GM12878 (cell line): Measurements from ENCODE around the gene DFFA. TPM values are rescaled to one million over a fixed set of nuclear protein-coding genes. Genes with fewer than 3 reads are reported as not detected.

ENCODE experiments used
- ATAC-seq: fragments of 200-7000 bp; cut with Tn5 transposase; 3 replicates; pipeline ENCODE4 v1.9.1; 2020; ENCODE audit warnings: mild to moderate bottlenecking, moderate library complexity
- BruUV-seq: library from RNA; stranded (reverse); fragments of 400-500 nt; replicated peaks from 2 replicates; lab custom pipeline; 2021; lab: Mats Ljungman, UMichigan
- CTCF ChIA-PET: fragments of 300-600 bp; sonication (Branson Sonifier 250); formaldehyde crosslinking; extraction: SDS; loops from one replicate; lab custom pipeline; 2021; ENCODE audit warnings: inconsistent platforms; lab: Yijun Ruan, JAX
- POLR2A ChIA-PET: fragments of 350-600 bp; formaldehyde crosslinking; extraction: SDS; loops from one replicate; lab custom pipeline; 2021; ENCODE audit warnings: inconsistent platforms; lab: Charles Lee
- RAD21 ChIA-PET: fragments of 300-600 bp; sonication (Branson Sonifier 250); formaldehyde crosslinking; loops from one replicate; lab custom pipeline; 2023; ENCODE audit warnings: antibody characterized with exemption; ENCODE audit not compliant: unreplicated experiment; lab: Charles Lee
- SMC1A ChIA-PET: fragments of 300-600 bp; sonication (Branson Sonifier 250); formaldehyde crosslinking; loops from one replicate; lab custom pipeline; 2023; ENCODE audit not compliant: unreplicated experiment, uncharacterized antibody; lab: Charles Lee
- DNase-seq: peaks from one replicate; pipeline ENCODE4 v3.0.0-alpha.2; 2011; ENCODE audit warnings: low read depth, low spot score
- FAIRE-seq: peaks from 3 replicates; lab custom pipeline; 2011; peaks lifted over from hg19 to GRCh38; lab: Jason Lieb, UNC
- H2AFZ ChIP-seq: 2 replicates; pipeline ENCODE4 v1.6.0; 2011; ENCODE audit warnings: low read depth, low read length, control low read depth; ENCODE audit not compliant: control insufficient read depth
- H3K27ac ChIP-seq: 2 replicates; pipeline ENCODE4 v1.5.1; 2011; ENCODE audit warnings: control low read depth; ENCODE audit not compliant: control insufficient read depth, insufficient read depth
- H3K27me3 ChIP-seq, 2 experiments: replicated peaks in 1 of 2; 2 replicates each; pipeline versions ENCODE4 v1.6.0 to v1.6.1; 2011; ENCODE audit warnings: low read length in 1 of 2; ENCODE audit not compliant: control insufficient read depth in 2 of 2, insufficient read depth in 2 of 2
- H3K36me3 ChIP-seq, 2 experiments: 2 replicates each; pipeline ENCODE4 v1.5.1; 2011; ENCODE audit warnings: low read length in 1 of 2; ENCODE audit not compliant: control insufficient read depth in 2 of 2, insufficient read depth in 2 of 2
- H3K4me1 ChIP-seq: 2 replicates; pipeline ENCODE4 v1.6.1; 2011; ENCODE audit warnings: mild to moderate bottlenecking, low read length, moderate library complexity, mixed read lengths; ENCODE audit not compliant: control insufficient read depth, insufficient read depth
- H3K4me2 ChIP-seq: 2 replicates; pipeline ENCODE4 v1.6.0; 2011; ENCODE audit warnings: control low read depth; ENCODE audit not compliant: control insufficient read depth, insufficient read depth
- H3K4me3 ChIP-seq: fragments of 200-600 bp; sonication (generic); 2 replicates; pipeline ENCODE4 v1.5.1; 2016
- H3K79me2 ChIP-seq: 2 replicates; pipeline ENCODE4 v1.6.0; 2011; ENCODE audit warnings: low read length; ENCODE audit not compliant: control insufficient read depth, insufficient read depth
- H3K9ac ChIP-seq: 2 replicates; pipeline ENCODE4 v1.8.0; 2011; ENCODE audit warnings: low read length, control low read depth, mixed read lengths; ENCODE audit not compliant: control insufficient read depth, insufficient read depth
- H3K9me3 ChIP-seq: replicated peaks from 3 replicates; pipeline ENCODE4 v1.5.1; 2011; ENCODE audit warnings: mild to moderate bottlenecking, low read length; ENCODE audit not compliant: control insufficient read depth, insufficient read depth
- H4K20me1 ChIP-seq: 2 replicates; pipeline ENCODE4 v1.6.0; 2011; ENCODE audit not compliant: control insufficient read depth, insufficient read depth
- CHD1 ChIP-seq: IDR thresholded peaks from 2 replicates; pipeline ENCODE4 v1.6.1; 2012; ENCODE audit warnings: low read depth, low read length, improper control_type of control experiment
- EED ChIP-seq: sonication (generic); IDR thresholded peaks from 2 replicates; pipeline ENCODE4 v1.6.1; 2016; ENCODE audit warnings: antibody characterized with exemption, low read depth
- HDGF ChIP-seq: fragments of 450-650 bp; IDR thresholded peaks from 2 replicates; pipeline ENCODE4 v1.6.1; 2016; ENCODE audit warnings: antibody characterized with exemption
- POU2F2 ChIP-seq: IDR thresholded peaks from 3 replicates; pipeline ENCODE4 v1.6.1; 2011; ENCODE audit warnings: low read depth, mild to moderate bottlenecking, low read length, borderline replicate concordance
- SREBF1 ChIP-seq: IDR thresholded peaks from 2 replicates; pipeline ENCODE4 v1.6.1; 2012; ENCODE audit warnings: mild to moderate bottlenecking, low read length
- WRNIP1 ChIP-seq: IDR thresholded peaks from 2 replicates; pipeline ENCODE4 v1.6.1; 2011; ENCODE audit warnings: low read depth, low read length, improper control_type of control experiment, borderline replicate concordance
- ZBTB11 ChIP-seq: fragments of 450-650 bp; formaldehyde crosslinking; IDR thresholded peaks from 2 replicates; pipeline ENCODE4 v1.5.0; 2022; ENCODE audit warnings: mild to moderate bottlenecking, missing genetic modification characterization
- ZBTB40 ChIP-seq: fragments of 450-650 bp; IDR thresholded peaks from 2 replicates; pipeline ENCODE4 v1.6.1; 2016; ENCODE audit warnings: mild to moderate bottlenecking, moderate library complexity, borderline replicate concordance
- WGBS: methylation state at CpG from one replicate; pipeline ENCODE4 v1.1.6; 2016; ENCODE audit warnings: low lambda C conversion rate; ENCODE audit not compliant: insufficient replicate concordance, insufficient coverage; ENCODE audit errors: missing lambda C conversion rate; 5-methylcytosine and 5-hydroxymethylcytosine counted together
- in situ Hi-C: fragments of 300-500 bp; cut with MboI; formaldehyde crosslinking; loops from 9 replicates; pipeline ENCODE4 v1.14.3; 2018; ENCODE audit warnings: mixed read lengths
- intact Hi-C: fragments of 100-400 bp; cut with micrococcal nuclease; formaldehyde crosslinking; loops from one replicate; pipeline ENCODE4 v1.14.2; 2022; ENCODE audit not compliant: unreplicated experiment
- polyA plus RNA-seq, 11 experiments: library from polyadenylated mRNA; depleted of rRNA in 4 of 11; unstranded in 6 of 11; stranded (reverse) in 5 of 11; fragments of >200 nt; fragmentation: Nextera tagmentation in 4 of 11; fragmentation: Illumina TruSeq in 1 of 11; extraction: Ambion mirVana in 4 of 11; extraction: Trizol in 1 of 11; gene quantifications; 1 replicate in 1 of 11; 2 replicates in 10 of 11; pipeline versions ENCODE4 v1.2.1 to v1.2.3, GENCODE V29; 2011 to 2016; ENCODE audit warnings: inconsistent platforms in 2 of 11, missing spikeins in 2 of 11, low read depth in 1 of 11
- total RNA-seq, 4 experiments: library from RNA; depleted of rRNA in 3 of 4; stranded (reverse); fragments of >200 nt in 3 of 4; fragmentation: Illumina TruSeq in 1 of 4; extraction: Trizol in 1 of 4; gene quantifications; 2 replicates each; pipeline versions ENCODE4 v1.2.1 to v1.2.3, GENCODE V29; 2013 to 2021

Gene DFFA
- total and polyA plus RNA-seq, 10 of the 15 experiments (the other 5 are each of a cell fraction or from before 2014, with no cell fraction given), result 37.4 to 83.8 (median 52.4) TPM

- H4K20me1 ChIP-seq, result no peaks in the 10 kb centered on the region
- H3K4me1 ChIP-seq, result no peaks in the 10 kb centered on the region
- in situ Hi-C loops (no loop called here), intact Hi-C loops (no loop called here)
- no peaks in the 10 kb centered on the region for H3K27me3 ChIP-seq
- H3K9me3 ChIP-seq, result no peaks in the 10 kb centered on the region; the same call in 2 of the 3 replicates
- ChIA-PET CTCF (interaction anchor here (1.1 kb wide), 1 partner anchor 45 kb away, joined by 3 read pairs; no protein-coding TSS in a partner anchor), POLR2A (no interaction called here), SMC1A (no interaction called here), RAD21 (no interaction called here)
- BruUV-seq, result no TSS peak
- H3K4me3 ChIP-seq, result no peak within 1 kb of the TSS
- H3K9ac ChIP-seq, result no peak within 1 kb of the TSS
- DNase-seq (no peak), FAIRE-seq (no peak), ATAC-seq (no peak)
- H3K4me2 ChIP-seq, result no peak within 1 kb of the TSS
- no peak within 1 kb of the TSS for H3K27ac ChIP-seq
- WGBS, result 96% methylated on average over 10 of the region's 10 CpGs
- H3K79me2 ChIP-seq, result no peaks in the 10 kb centered on the region
- no peak within 1 kb of the TSS for H2AFZ ChIP-seq
- H3K36me3 ChIP-seq, result no peaks in the 10 kb centered on the region
- TF ChIP-seq POU2F2 (no peak), WRNIP1 (no peak)
Measured at GRCh38 chr1:10449751-10450150, 22.6 kb downstream of the DFFA start, which contains the start of gene CORT. Gene CORT, plus strand, starts transcription at chr1:10450031. Its CDS starts 193 bp downstream, at chr1:10450224.

- FAIRE-seq (no peak), ATAC-seq (no peak), DNase-seq (no peak)
- ChIA-PET RAD21 (interaction anchor here (0.9 kb wide), 1 partner anchor 47 kb away, joined by 5 read pairs; no protein-coding TSS in a partner anchor), SMC1A (interaction anchor here (1.3 kb wide), 1 partner anchor 48 kb away, joined by 3 read pairs; no protein-coding TSS in a partner anchor), CTCF (interaction anchor here (2.1 to 3.0 kb wide), 2 partner anchors 12 to 48 kb away, joined by 6 to 16 read pairs; no protein-coding TSS in a partner anchor), POLR2A (interaction anchor here (1.3 kb wide), 1 partner anchor 13 kb away, joined by 4 read pairs; no protein-coding TSS in a partner anchor)
- H4K20me1 ChIP-seq, result no peaks in the 10 kb centered on the region
- no peaks in the 10 kb centered on the region for H3K79me2 ChIP-seq
- no peak overlapping the region for H3K27ac ChIP-seq
- H3K9me3 ChIP-seq, result no peaks in the 10 kb centered on the region
- no TSS peak for BruUV-seq
- no peak overlapping the region for H3K4me2 ChIP-seq
- no peak overlapping the region for H3K9ac ChIP-seq
- no peak overlapping the region for H3K4me3 ChIP-seq
- H3K36me3 ChIP-seq, result no peaks in the 10 kb centered on the region; a peak in 1 of 4 replicates
- no peak overlapping the region for H2AFZ ChIP-seq
- H3K4me1 ChIP-seq, result no peaks in the 10 kb centered on the region
- in situ Hi-C loops (no loop called here), intact Hi-C loops (no loop called here)
- WGBS, result 91% methylated on average over 7 of the region's 7 CpGs
- H3K27me3 ChIP-seq, result no peaks in the 10 kb centered on the region
- TF ChIP-seq EED (no peak), SREBF1 (no peak), POU2F2 (no peak), ZBTB40 (no peak), ZBTB11 (CRISPR knock-in tag) (no peak), CHD1 (no peak), HDGF (no peak)
Measured at GRCh38 chr1:10446790-10447422, 25.4 kb downstream of the DFFA start.
